C4-2B (cell line): ENCODE results near the gene PLXNA4.

ENCODE experiments used
- ZFX ChIP-seq: fragments of 450-650 bp; IDR thresholded peaks from 2 replicates; pipeline ENCODE4 v1.6.1; 2017
- TF ChIP-seq, protein P1 (sequence below): fragments of 450-650 bp; conservative IDR thresholded peaks from 2 replicates; pipeline ENCODE4 v1.5.1; 2017; ENCODE audit warnings: mild to moderate bottlenecking

DNA sequence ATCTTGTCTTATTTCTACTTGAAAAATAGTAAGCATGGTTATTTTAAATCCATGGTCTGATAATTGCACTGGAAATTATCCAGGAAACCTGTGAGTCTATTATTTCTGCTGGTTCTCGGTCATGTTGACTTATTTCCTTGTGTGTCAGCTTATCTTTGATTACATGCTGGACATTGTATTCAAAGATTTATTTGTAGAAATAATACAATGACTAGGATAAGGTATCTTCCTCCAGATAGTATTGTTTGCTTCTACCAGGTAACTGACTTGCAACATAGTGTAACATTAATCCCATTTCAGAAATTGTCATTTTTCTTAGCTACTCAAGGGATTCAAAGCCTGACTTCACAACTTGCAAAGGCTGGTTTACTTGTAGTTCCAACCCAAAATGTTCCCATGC is 33.4 kb downstream of the PLXNA4 start:
- TF ChIP-seq, protein P1, sequence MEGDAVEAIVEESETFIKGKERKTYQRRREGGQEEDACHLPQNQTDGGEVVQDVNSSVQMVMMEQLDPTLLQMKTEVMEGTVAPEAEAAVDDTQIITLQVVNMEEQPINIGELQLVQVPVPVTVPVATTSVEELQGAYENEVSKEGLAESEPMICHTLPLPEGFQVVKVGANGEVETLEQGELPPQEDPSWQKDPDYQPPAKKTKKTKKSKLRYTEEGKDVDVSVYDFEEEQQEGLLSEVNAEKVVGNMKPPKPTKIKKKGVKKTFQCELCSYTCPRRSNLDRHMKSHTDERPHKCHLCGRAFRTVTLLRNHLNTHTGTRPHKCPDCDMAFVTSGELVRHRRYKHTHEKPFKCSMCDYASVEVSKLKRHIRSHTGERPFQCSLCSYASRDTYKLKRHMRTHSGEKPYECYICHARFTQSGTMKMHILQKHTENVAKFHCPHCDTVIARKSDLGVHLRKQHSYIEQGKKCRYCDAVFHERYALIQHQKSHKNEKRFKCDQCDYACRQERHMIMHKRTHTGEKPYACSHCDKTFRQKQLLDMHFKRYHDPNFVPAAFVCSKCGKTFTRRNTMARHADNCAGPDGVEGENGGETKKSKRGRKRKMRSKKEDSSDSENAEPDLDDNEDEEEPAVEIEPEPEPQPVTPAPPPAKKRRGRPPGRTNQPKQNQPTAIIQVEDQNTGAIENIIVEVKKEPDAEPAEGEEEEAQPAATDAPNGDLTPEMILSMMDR = no peak
- TF ChIP-seq ZFX = no peak
